ENCODE results near the gene AFF3.

Gene AFF3

GRCh38 chr2:100057901-100058261 lies 84.5 kb downstream of the AFF3 start:
- no peak for DNase-seq (ENCODE audit: low read depth)
- no peak for TF ChIP-seq CTCF (IDR thresholded peaks at IDR 0.05; ENCODE audit: insufficient read depth, low read depth, low read length, missing control alignments)

GRCh38 chr2:100054426-100054825 lies 88.0 kb downstream of the AFF3 start:
- TF ChIP-seq CTCF (IDR thresholded peaks at IDR 0.05; ENCODE audit: insufficient read depth, low read depth, low read length, missing control alignments) = no peak
- DNase-seq (ENCODE audit: low read depth) = no peak
- H3K4me3 ChIP-seq (ENCODE audit: low read length) = no peak overlapping the region

More at GRCh38 chr2:100057901-100058261, 84.5 kb downstream of the AFF3 start:
- no peak overlapping the region for H3K4me3 ChIP-seq (ENCODE audit: low read length)

GRCh38 chr2:100053087-100053885 lies 89.1 kb downstream of the AFF3 start:
- DNase-seq (ENCODE audit: low read depth) = no peak
- H3K4me3 ChIP-seq (ENCODE audit: low read length) = no peak overlapping the region
- no peak for TF ChIP-seq CTCF (IDR thresholded peaks at IDR 0.05; ENCODE audit: insufficient read depth, low read depth, low read length, missing control alignments)

GRCh38 chr2:100052650-100053049 lies 89.7 kb downstream of the AFF3 start:
- TF ChIP-seq CTCF (IDR thresholded peaks at IDR 0.05; ENCODE audit: insufficient read depth, low read depth, low read length, missing control alignments) = no peak
- no peak overlapping the region for H3K4me3 ChIP-seq (ENCODE audit: low read length)

GRCh38 chr2:100051253-100051652 lies 91.1 kb downstream of the AFF3 start:
- DNase-seq (ENCODE audit: low read depth) = no peak
- no peak overlapping the region for H3K4me3 ChIP-seq (ENCODE audit: low read length)
- no peak for TF ChIP-seq CTCF (IDR thresholded peaks at IDR 0.05; ENCODE audit: insufficient read depth, low read depth, low read length, missing control alignments)

More at GRCh38 chr2:100052650-100053049, 89.7 kb downstream of the AFF3 start:
- no peak for DNase-seq (ENCODE audit: low read depth)

- no peak for DNase-seq (ENCODE audit: low read depth)
- TF ChIP-seq CTCF (IDR thresholded peaks at IDR 0.05; ENCODE audit: insufficient read depth, low read depth, low read length, missing control alignments) = no peak
- no peak overlapping the region for H3K4me3 ChIP-seq (ENCODE audit: low read length)
Measured at GRCh38 chr2:100050685-100051084, 91.7 kb downstream of the AFF3 start.
